ENCODE measurements around the gene NRSN2.
"Not testable (repeated sequence)": the region's sequence is repeated elsewhere in the genome, so short reads cannot be mapped to it uniquely, and the experiment has no call there.

The NRSN2 gene

DNA sequence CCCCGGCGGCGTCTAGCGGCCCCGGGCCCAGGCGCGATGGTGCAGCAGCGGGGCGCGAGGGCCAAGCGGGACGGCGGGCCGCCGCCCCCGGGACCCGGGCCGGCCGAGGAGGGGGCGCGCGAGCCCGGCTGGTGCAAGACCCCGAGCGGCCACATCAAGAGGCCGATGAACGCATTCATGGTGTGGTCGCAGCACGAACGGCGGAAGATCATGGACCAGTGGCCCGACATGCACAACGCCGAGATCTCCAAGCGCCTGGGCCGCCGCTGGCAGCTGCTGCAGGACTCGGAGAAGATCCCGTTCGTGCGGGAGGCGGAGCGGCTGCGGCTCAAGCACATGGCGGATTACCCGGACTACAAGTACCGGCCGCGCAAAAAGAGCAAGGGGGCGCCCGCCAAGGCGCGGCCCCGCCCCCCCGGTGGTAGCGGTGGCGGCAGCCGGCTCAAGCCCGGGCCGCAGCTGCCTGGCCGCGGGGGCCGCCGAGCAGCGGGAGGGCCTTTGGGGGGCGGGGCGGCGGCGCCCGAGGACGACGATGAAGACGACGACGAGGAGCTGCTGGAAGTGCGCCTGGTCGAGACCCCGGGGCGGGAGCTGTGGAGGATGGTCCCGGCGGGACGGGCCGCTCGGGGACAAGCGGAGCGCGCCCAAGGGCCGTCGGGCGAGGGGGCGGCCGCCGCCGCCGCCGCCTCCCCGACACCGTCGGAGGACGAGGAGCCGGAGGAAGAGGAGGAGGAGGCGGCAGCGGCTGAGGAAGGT lies 20.8 kb upstream of the NRSN2 start:
- peak; percentile 86 for DNase-seq

DNA sequence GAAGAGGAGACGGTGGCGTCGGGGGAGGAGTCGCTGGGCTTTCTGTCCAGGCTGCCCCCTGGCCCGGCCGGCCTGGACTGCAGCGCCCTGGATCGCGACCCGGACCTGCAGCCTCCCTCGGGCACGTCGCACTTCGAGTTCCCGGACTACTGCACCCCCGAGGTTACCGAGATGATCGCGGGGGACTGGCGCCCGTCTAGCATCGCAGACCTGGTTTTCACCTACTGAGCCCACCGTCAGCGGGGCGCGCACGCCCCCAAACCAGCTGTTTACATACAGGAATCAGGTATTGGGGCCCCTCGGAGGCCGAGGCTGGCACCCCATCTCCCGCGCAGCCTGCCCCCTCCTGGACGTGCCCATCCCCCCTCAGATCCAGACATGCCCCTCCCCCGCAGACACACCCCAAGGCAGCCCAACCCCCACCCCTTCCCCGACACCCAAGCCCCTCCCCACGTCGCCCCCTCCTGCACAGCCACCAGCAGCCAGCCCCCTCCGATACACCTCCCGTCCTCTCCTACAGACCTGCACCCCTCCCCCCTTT lies 20.2 kb upstream of the NRSN2 start:
- no peak for DNase-seq

DNA sequence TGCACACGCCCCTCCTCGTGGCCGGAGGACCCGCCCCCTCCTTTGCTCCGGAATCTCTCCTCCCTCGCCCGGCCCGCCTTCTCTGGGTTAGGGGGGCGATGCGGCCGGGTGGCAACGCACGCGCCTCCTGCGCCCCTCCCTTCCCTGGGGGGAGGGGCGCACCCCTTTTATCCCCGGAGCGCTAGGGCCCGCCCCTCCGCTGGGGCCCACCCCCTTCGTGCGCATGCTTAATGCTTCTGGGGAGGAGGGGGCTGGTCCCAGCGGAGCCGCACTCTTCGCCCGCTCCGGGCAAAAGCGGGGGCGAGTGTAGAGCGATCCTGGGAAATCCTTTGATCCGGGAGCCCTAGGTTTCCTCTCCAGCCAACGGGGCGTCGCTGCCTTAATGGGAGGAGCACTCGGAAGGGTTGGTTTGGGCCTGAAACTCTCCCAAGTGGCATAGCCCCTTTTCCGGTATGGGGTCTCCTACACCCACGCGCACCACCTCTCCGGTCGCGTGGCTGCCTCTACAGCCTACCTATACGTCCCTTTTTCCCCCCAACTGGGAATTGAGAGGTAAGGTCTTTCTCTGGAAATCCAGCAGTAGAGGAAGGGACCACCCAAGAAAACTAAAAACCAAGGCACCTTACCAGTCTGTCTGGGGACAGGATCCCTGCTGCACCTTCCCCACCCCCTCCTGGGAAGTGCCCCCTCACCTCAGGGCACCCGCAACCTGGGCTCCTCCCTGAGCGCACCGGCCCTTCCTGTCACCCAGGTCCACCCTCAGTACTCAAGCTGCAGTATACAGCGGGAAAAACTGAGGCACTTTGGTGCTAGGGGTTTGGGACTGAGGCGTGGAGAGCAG lies 19.5 kb upstream of the NRSN2 start:
- DNase-seq = peak; percentile 95

DNA sequence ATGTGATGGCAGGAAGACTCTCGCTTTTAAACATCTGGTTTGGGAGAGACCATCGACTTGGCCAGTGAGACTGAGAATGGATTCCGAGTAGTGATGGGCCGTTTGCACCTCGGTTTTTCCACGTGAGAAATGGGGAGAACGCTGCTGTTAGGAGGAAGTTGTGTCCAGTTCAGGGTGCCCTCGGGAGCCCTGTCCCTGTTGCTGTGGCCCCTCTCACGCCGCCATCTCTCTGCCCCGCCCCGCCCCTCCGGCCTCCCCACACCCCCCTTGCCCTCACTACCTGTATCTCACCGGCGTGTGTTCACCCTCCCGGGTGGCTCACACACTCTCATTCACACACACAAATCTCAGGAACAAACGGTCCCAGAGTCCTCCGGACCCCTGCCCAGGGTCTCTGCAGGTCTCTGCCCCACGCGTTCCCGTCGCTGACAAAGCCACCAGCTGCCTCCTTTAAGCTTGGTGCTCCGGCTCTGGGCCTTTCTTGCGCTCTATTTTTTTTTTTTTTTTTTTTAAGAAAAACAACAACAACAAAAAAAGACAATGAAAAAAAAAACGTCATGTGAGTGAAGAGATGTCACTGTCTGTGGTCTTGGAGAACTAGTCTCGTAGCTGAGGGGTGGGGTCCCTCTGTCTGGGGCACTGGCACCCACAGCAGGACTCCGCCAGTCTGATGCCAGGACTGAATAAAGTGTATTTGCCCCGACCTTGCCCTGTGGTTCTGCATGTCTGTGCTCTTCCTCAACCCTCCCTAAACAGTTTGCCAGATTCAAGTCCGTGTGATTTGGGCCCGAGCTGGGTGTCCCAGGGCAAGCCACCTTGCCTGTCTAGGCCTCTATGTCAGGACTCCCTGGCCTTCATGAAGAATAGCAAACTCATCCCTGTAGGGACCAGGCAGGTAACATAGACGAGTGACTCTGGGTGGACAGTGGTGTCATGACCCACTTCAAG lies 18.6 kb upstream of the NRSN2 start:
- no peak for DNase-seq

DNA sequence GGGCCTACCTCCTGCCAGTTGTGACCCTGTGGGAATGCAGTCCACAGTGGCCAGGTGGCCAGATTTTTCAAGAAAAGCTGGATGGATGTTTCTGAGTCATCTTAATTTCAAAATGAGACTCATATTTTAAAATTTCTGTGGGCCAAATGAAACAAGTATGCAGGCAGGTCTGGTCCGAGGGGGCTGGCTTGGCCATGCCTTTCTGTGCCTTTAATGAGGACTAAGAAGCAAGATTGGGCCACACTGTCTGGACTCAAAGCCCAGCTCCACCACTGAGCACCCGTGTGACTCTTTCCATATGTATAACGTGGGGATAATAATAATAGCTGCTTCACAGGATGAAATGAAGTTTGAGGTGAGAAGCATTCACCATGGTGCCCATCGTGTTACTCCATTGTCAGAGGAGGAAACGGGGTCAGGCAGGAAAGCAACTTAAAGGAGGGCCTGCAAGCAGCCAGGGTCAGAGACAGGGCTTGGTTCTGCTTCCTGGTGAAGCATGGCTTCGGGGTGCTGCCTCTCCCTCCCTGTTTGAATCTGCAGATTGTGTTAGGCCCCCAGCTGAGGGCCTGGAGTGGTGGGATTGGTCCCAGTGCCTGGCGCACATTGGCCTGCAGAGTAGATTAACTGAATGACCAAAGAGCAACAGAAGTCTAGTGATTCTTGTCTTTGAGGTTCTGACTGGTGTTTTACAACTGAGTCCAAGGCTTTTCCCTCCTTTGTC lies 17.8 kb upstream of the NRSN2 start:
- no peak for DNase-seq

DNA sequence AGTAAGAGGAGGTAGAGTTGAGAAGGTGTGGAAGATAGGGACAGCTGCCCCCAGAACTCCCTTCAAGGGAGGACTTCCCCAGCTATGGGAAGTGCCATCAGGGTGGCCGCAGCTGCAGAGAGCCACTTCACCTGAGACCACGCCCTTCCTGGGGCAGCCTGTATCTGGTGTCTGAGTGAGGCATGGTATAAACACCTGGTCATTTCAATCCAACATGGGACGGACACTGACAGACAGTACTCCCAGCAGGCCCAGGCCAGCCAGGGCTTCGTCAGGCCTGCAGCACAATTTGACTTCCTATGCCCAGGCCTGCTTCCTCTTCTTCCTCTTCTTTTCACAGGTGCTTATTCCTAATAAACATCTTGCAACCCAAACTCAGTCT lies 17.1 kb upstream of the NRSN2 start:
- no peak for DNase-seq

DNA sequence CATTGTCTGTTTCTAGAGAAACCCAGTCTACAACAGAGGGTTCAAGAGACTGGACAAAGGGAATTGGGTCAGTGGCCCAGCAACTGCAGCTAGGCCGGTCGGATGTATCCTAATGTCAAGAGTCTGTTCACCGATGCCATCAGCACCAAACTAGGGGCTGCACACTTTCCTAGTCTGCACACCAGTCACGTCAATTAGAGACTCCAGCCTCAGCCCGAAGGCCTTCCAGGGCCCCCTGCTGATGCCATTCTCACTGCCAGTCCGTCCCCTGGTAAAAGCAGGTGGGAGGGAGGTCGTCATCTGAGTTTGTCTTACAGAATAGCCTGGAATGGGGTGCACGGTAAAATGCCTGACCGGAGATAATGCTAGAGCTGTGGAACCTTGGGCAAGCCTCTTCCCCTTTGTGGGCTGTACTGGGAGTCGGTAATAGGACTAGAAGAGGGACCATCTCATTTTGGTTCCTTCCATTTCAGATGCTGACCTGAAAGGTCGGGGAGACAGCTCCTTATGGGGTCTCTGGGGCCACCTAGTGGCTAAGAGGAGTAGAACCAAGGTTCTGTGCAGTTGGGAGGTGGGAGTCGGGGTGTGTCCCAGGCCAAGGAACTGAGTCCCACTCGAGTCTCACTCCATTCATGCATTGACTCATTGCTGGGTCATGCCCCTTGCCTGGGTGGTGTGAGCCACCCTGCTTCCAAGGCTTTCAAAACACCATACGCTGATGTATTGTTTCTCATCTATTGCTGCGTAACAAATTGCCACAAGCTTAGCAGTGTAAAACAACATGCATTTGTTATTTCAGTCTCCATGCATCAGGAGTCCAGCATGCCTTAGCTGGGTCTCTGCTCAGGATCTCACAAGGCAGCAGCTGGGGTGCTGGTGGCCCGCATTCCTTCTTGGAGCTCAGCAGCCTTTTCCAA lies 16.4 kb upstream of the NRSN2 start:
- DNase-seq = peak; percentile 71

DNA sequence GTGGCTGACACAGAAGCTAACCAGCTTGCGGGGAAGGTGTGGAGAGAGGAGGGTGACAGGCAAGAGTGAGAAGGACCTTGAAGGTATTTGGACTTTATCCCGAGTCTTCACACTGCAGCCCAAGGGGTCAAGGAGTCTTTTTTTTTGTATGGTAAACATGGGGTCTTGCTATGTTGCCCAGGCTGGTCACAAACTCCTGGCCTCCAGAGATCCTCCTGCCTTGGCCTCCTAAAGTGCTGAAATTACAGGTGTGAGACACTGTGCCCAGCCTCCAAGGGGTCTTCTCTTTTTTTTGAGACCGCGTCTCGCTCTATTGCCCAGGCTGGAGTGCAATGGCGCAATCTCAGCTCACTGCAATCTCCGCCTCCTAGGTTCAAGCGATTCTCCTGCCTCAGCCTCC lies 12.3 kb upstream of the NRSN2 start:
- no peak for DNase-seq

DNA sequence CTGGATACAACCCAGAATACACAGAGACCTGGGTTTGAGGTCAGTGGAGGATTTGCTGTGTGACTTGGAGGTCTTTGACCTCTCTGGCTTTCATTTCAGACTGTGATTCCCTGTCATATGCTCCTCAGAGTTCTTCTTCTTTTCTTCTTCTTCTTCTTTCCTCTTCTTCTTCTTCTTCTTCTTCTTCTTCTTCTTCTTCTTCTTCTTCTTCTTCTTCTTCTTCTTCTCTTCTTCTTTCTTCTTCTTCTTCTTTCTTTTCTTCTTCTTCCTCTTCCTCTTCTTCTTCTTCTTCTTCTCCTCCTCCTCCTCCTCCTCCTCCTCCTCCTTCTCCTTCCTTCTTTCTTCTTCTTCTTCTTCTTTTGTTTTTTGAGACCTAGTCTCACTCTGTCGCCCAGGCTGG lies 10.9 kb upstream of the NRSN2 start:
- not testable (repeated sequence) for DNase-seq

DNA sequence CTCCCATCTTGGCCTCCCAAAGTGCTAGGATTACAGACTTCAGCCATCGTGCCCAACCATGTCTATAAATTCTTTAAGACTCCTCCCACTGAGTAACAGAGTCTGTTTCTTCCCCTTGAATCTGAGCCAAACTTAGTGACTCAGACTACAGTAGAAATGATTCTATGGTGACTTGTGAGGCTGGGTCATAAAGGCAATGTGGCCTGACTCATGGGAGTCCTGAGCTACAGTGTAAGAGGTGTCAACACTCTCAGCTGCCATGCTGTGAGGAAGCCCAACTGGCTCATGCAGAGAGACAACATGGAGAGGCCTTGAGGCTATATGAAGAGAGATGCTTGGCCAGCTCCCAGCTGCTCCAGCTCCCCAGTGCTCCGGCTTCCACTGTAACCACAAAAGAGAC lies 5.2 kb upstream of the NRSN2 start:
- DNase-seq = no peak

DNA sequence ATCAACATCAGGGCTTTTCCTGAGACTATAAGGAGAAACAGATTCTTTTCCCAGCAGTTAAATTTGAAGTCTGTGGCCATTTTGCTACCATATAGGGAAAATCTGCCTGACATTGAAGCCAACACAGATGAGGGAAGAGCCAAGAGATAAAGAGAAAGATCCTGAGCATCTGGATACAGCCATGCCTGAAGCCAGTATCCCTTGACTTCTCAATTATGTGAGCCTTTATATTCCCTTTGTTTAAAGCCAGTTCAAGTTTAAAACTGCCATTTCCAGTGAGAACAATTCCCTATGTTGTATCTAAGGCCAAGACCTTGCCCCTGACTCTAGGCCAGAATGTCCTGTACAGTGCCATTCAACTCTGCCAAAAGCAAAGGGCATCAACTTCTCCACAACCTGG lies 3.8 kb upstream of the NRSN2 start:
- DNase-seq = no peak

DNA sequence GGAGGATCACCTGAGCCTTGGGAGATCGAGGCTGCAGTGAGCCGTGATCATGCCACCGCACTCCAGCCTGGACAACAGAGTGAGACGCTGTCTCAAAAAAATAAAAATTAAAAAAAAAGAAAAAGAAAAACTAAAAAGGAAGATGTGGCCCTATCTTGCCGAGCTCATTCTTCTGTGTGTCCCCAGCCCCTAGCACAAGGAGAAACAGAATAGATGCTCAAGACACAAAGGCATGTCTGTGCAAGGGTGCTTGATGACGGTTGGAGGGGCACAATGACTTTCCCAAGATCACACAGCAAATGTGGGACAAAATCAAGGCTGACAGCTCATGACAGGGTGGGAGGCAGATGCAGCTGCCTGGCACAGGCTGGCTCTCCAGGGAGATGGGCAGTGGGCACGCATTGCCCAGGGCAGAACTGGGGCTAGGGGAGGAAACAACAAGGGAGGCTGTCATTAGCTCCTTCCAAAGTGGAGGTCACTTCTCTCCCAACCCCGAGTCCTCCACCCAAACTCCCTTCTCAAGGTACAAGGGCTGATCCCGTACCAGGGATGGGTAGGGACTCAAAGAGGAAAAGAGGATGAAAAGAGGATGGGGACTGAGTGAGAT lies 775 bp upstream of the NRSN2 start:
- no peak for DNase-seq

DNA sequence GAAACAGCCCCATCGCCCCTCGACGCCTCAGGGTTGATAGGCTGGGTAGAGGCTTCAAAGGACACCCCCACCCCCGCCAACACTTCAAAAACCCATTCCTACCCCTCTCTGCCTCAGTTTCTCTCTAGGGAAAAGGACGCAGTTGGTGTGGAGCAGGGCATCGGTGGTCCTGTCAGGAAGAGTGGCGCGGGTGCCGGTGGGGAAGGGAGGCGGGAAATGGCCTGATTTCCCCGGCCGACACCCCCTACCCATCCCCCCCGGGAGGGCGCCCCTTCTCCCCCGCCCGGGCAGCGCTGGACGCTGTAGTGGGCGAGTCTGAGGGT lies 367 bp downstream of the NRSN2 start:
- DNase-seq = no peak

DNA sequence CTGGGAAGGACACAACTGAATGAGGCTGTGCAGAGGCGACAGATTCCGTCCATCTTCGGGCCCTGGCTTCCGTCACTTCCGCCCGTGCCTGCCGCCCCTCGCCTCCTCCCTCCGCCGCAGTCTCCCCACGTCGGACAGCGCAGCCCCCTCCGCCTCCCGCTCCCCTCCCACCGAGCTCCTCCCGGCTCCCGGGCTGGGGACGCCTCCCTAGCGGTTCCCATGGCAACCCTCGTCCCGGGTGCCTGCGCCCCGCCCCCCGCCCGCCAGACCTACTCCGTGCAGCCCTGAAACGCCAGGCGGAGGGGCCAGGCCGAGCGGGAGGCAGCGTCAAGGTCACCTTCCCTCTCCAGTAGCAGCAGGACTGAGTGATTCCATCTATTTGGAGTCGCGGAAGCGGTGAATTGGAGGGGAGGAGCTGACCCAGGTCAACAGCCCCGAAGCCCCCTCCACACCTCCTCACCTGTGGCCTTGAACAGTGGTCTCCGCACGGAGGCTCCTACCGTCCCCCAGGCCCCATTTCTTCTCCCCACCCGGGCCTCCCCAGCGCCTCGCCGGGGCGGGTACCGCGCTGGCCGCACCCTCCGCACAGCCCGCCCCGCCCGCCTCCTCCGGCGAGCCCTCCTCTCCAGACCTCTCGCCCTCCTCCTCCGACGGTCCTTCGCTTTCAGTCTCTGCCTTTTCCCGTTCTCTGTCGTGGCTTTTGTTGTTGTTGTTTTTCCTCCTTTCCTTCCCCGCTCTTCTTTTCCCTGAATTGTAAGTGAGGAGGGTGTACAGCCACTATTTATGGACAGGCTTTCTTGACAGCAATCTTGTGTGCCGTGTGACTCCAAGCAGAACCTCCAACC lies 951 bp downstream of the NRSN2 start:
- peak; percentile 98 for DNase-seq

DNA sequence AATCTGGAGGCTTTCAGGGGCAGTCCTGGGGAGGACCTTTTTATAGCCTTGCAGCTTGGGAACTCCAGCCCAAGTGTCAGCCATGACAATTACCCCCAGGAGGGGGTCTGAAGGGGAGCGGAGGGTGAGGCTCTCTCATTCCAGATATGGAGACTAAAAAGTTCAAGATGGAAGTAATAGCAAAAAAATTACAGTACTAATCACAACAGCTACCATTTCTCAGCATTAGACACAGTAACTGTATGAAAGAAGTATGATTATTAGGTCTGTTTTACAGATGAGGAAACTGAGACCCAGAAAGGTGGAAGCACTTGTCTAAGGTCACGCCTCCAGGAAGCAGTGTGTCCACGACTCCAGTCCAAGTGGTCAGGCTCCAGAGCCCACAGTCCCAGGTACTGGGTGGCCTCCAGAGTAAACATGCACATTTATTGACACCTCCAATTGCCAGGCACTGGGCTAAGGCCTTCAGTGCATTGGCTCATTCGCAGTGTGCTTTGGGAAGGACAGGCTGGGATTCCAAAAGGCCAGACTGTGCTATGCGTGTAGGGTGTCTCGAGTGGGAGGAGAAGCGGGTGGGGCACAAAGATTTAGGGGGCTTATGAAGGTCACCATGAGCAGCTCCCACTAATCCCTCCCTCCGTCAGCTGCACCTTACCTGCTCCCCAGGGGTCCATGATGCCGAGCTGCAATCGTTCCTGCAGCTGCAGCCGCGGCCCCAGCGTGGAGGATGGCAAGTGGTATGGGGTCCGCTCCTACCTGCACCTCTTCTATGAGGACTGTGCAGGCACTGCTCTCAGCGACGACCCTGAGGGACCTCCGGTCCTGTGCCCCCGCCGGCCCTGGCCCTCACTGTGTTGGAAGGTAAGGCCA lies 2.3 kb downstream of the NRSN2 start:
- no peak for DNase-seq

DNA sequence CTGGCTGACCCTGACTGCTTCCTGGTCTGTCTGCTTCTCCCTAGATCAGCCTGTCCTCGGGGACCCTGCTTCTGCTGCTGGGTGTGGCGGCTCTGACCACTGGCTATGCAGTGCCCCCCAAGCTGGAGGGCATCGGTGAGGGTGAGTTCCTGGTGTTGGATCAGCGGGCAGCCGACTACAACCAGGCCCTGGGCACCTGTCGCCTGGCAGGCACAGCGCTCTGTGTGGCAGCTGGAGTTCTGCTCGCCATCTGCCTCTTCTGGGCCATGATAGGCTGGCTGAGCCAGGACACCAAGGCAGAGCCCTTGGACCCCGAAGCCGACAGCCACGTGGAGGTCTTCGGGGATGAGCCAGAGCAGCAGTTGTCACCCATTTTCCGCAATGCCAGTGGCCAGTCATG lies 6.3 kb downstream of the NRSN2 start:
- no peak for DNase-seq

DNA sequence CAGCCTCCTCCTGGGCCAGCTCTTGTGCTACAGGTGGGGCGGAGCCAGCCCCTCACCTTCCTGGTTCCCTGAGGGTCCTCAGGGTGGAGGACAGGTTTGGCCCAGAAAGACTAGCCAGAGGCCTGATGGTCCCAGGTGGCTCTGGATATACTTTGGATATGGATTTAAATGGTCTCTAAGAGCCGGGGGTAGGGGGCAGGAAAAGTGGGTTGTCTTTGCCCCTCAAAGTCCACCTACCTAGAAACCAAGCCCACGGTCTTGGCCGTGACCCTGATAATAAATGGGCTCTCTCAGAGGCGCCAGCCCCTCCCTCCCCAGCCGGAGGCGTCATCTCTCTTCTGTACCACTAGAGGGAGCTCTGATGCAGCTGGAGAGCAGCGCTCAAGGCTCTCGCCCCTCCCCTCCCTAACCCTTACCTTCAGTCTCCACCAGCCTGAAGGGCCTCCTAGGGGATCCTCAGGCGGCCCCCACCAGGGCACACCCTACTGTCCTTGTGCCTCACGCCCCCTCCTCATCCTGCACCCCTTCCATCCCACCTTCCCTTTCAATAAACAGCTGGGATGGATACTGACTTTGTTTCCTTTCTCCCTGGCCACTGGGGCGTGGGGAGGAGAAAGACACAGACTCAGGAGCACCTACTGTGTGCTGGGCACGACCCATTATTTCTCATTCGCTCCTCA lies 7.5 kb downstream of the NRSN2 start:
- DNase-seq = peak; percentile 82

DNA sequence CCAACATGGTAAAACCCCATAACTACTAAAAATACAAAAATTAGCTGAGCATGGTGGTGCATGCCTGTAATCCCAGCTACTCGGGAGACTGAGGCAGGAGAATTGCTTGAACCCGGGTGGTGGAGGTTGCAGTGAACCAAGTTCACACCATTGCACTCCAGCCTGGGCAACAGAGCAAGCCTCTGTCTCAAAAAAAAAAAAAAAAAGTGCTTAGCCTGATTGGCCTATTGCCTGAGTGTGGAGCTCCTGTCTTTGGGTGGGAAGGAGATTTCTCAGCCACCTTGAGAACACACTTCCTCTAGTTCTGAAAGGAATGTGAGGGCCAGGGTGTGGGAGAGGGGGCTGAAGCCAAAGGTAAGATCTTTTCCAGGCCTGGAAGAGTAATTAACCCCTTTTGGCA lies 9.2 kb downstream of the NRSN2 start:
- DNase-seq = not testable (repeated sequence)
